Activated CD4-positive, CD25-positive, alpha-beta regulatory T cell treated with anti-CD3 and anti-CD28 coated beads, Interleukin-2, amount 50 U/mL, for 24 hours (primary cell): Measurements from ENCODE around the gene PTPRR.
"Not testable (repeated sequence)": the region's sequence is repeated elsewhere in the genome, so short reads cannot be mapped to it uniquely, and the experiment has no call there.

Experiments
- ATAC-seq, 2 donors: fragments of 150-1000 bp; cut with Tn5 transposase; one replicate each; pipeline ENCODE4 v1.10.0; 2021; ENCODE audit warnings: mild to moderate bottlenecking in 1 of 2, moderate library complexity in 1 of 2

PTPRR gene

DNA sequence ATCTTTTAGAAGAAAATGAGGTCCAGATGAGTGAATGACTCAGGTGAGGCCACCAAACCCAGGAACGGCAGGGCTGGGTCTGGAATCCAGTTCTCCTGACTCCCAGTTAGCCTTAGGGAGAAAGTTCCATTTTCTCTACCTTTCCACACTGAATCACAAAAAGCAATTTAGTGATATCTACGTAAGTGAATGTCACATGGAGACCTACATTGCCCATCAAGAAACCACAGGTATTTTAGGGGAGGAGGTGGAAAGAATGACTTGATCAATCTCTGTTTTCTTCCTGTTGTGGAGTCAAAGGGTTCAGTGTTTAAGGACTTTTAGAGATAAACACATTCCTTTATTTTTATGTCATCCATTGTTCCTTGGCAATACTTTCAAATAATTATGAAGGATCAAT is 176.4 kb downstream of the PTPRR start:
- ATAC-seq = no peak

DNA sequence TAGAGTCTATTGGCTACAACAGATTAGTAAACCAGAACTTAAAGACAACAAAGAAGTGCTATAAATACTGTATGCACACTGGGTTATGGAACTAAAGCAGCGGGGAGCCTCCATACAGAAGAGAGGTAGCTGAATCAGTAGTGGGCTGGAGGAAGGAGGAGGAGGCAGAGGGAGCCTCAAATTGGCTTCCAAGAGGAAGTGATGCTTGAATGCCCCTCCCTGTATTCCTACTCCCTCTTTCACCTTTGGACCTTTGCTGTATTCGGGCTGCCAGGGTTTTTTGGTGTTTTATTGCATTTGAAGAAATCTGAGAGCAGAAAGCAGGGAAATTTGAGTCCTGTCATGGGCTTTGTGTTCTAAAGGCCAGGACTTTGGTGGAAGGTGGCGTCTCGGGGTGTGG is 179.3 kb downstream of the PTPRR start:
- ATAC-seq = no peak

DNA sequence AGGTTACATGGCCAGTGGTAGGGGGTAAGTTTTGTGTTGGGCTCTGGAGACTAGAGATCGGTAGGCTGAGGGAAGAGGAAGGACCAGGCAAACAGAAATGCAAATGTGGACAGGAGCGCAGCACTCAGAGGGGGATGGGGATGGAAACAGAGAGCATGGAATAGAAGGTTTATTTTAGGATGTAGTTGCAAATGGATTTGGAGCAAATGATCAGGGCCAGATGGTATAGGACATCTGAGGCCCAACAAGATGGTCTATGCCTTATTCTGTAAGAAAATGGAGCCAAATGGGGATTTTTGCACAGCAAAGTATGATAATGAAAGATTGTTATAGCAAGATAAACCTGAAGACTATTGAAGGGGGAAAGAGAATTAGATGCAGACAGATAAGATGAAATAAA is 180.8 kb downstream of the PTPRR start:
- ATAC-seq = no peak

DNA sequence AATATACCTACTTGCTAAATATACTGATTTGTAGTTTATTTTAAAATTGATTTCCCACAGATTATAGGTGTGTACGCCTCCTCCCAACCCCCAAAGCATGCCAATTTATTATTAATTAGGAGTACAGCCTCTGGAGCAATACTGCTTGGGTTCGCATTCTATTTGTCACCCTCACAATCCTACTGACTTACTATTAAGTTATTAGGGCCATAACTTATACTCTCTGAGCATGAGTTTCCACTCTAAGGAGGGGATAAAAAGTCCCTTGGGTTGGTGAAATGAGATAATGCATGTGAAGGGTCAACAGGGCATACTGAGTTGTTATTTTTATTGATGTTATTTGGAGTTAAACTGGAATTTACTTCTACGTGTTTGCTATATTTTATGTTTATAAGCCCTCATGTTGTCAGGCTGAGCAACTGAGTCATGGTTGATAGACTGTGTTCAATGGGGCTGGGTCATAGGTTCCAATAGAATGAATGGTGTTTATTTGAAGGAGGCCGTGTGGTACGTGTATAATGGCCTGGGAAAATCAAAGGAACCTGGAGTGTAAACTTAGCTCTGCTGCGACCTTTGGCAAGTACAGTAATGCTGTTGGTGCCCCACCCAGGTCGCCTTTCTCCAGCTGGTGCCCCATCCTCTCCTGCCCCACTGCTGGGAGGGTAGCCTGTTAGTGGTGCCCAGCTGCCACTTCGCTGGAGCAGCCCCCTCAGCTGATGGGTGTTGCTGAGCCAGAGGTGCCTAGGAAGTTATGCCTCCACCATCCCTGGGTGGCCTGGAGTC is 184.0 kb downstream of the PTPRR start:
- ATAC-seq = no peak

DNA sequence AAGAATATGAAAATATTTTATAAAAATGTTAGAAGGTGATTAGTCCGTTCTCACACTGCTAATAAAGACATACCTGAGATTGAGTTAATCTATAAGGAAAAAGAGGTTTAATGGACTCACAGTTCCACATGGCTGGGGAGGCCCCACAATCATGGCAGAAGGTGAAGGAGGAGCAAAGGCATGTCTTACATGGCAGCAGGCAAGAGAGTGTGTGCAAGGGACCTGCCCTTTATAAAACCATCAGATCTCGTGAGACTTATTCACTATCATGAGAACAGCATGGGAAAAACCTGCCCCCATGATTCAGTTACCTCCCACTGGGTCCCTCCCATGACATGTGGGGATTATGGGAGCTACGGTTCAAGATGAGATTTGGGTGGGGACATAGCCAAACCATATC is 185.3 kb downstream of the PTPRR start:
- ATAC-seq = not testable (repeated sequence)

DNA sequence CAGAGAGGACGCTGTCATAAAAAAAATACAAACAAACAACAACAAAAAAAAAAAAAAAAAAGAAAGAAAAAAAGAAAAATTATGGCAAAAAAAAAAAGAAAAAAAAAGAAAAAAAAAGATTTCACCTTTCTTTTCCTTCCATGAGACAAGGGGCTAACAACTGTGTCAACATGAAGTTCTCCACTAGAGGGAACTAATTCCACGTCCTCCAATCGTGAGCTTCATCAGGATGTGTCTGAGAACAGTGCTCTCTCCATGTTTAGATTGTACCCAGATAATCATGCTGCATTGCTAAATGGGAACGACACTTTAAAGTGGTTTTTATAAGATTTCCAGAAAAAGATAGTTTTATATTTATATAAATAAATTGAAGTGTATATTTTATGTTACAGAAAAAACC is 187.2 kb downstream of the PTPRR start:
- ATAC-seq = no peak

DNA sequence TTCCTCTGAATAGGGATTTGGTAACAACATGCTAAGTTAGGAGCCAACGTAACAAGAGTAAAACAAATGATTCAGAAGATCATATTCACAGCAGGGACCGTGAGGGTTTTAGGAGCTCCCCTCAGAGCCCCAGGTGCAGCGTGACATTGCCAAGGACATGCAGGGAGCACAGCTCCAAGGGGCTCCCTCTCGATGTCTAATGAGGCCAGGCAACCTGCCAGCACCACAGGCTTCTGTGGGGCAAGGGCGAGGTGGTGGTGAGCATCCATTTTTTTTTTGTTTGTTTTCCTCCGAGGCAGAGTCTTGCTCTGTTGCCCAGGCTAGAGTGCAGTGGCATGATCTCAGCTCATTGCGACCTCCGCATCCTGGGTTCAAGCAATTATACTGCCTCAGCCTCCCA is 188.3 kb downstream of the PTPRR start:
- ATAC-seq = no peak

DNA sequence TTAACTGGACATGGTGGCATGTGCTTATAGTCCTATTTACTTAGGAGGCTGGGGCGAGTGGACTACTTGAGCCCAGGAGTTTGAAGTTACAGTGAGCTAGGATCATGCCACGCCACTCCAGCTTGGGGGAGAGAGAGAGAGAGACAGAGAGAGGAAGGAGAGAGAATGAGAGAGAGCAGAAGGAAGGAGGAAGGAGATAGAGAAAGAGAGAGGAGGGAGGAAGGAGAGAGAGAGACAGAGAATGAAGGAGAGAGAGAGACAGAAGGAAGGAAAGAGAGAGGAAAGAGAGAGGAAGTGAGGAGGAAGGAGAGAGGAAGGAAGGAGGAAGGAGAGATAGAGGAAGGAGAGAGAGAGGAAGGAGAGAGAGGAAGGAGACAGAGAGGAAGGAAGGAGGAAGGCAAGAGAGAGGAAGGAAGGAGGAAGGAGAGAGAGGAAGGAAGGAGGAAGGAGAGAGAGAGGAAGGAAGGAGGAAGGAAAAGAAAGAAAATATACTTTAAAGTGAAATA is 189.8 kb downstream of the PTPRR start:
- ATAC-seq = no peak

DNA sequence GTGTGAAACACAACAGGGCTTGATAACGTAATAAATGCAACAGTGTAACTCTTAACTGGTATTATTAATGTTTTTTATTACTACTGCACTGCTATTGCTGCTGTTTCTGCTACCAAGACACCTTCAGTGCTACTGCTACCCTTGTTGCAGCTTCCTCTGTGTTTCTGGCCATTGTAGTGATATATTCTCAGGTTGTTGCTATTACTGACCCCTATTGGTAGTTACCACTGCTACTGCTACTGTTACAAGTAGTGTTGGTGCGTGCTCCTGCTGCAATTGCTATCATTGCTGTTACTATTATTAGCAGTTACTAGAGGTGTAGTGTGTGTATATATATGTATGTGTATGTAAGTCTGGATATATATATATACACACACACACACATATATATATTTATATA is 196.1 kb downstream of the PTPRR start:
- no peak for ATAC-seq

DNA sequence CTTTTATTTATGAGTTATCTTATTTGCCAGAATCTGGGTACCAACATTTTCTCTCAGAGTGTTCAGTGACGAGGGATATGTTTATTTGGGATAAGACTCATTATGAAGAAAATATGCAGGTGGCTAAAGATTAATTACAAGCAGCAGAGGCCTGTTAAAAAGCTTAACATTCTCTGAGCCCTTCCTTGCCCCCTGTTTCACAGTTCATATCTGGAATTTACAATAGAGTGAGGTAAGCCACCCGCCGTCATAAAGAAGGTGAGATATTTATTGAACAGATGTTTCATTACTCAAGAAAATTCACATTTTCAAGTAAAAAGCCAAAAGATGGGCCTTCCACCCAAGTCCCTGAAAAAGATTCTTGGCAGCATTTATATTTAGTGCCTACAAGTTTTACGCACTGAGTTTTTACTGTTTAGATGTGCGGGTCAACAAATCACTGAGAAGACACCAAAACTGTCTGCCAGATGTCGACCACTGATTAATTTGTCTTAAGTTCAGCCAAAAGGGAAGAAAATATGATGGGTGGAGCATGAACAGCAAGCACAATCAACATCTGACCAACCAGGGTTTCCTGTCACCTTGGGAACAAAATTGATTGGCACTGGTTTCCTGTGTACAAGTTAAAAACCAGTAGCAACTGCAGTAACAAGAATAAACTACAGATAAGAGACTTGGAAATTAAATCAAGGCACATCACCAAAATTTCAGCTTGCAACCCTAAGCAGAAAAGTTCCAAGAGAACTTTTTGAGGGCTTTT is 197.8 kb downstream of the PTPRR start:
- no peak for ATAC-seq

DNA sequence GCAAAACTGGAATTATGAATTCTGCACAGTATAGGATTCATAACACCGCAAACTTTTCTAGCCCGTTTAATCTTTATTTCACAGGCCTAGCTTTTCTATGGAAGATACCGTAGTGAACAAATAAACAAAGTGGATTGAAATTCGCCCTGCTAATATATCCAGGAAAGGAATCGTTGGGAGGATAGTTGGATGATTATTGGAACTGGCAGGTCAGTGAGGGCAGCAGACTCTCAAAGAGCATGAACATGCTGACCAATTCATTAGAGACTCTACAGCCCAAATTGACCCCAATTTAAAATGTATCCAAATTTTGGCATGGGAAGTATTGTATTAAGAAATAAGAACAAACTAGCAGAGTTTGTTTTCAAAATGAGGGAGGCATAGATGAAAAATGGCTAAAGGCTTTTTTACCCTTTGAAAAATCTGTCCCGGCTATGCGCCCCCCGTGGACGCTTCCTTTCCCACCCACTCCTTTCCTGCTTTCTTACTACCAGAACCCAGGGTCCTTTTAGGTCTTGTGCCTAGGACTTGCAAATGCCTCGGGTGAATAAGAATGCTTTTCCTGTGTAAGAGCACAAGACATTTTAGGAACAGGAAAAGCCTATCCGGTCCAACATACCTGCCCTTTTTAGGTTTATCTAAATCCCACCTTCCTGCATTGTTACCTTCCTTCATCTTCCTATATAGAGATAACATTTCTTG is 198.7 kb downstream of the PTPRR start:
- ATAC-seq = no peak

DNA sequence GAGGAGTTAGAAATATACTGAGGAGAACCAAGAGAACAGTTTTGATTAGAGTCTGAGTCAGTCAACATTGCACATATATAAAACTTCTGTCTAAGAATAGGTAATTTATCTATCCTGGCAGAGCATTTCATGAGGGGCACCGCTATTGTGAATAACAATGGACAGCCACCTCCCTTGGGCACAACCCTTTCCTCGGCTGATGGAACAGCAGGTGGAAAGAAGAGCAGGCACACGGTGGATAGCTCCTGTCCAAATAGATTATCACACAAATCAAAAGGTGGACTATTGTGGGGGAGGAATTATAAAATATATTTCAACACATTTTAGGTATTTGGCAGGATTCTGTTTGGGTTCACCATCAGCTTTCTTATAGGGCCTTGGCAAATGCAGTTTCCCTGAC is 199.3 kb downstream of the PTPRR start:
- ATAC-seq = no peak

DNA sequence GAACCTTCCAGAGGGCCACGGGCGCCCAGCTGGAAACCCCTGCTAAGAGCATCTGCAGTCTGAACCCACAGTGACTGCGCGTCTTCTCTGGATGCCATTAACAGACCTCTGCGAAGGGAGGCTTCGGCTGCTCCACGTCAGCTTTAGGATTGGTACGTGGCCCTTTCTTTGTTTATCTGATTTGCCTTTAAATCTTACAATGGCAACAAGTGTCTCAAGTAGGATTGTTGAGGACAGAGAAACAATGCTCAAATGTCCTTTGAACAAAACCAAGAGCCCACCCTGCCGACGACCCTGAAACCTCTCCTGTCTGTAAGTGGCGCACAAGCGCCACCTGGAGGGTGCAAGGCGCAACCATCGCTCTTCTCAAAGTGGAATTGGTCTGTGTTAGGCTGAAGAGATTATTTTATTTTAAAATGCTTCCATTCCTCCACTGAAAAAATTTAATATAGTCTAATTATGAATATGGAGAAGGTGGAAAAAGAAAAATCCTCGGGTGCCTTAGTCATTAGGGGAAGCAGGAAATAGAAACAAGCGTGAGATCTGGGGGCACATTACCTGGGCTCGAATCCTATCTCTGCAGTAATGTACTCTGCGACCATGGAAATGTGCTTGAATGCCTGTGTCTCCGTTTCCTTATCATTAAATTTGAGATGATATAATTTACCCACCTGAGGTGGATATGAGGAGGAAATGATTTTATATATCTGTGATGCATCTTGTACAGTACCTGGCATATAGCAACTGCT is 200.7 kb downstream of the PTPRR start:
- ATAC-seq = no peak

DNA sequence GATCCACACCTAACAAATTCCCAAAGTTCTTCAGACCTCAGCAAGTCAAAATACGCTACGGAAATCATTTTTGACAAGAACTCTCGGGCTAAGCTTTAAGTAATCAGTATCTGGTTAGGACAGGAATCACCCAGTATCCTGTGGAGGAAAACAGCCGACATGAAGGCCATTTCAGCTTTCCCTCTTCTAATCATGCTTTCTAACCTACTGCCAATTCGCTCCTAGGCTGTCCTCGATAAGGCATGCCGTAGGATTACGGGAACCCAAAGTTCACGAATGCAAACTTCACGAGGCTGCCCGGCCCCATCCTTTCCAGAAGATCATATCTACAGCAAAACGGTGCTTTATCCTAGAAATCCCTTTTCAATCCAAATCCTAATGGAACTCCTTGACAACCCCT is 201.5 kb downstream of the PTPRR start:
- no peak for ATAC-seq

DNA sequence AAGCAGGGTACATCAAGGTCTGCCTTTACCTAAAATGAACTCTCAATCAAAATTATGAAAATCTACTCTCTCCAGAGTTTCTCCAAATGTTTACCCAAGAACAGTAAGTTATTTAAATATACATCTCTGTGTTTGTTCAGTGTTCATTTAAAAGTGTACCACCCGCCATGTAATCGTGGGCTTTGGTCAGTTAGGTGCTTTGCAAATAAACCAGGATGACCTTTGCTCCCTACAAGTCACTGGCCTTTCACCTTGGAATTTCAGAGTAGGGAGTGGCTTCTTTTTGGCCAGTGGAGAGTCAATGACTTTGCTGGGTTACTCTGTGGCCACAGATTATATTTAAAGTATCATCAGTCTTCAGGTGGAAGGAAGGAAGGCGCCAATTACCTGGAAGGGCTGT is 208.7 kb downstream of the PTPRR start:
- ATAC-seq = no peak

DNA sequence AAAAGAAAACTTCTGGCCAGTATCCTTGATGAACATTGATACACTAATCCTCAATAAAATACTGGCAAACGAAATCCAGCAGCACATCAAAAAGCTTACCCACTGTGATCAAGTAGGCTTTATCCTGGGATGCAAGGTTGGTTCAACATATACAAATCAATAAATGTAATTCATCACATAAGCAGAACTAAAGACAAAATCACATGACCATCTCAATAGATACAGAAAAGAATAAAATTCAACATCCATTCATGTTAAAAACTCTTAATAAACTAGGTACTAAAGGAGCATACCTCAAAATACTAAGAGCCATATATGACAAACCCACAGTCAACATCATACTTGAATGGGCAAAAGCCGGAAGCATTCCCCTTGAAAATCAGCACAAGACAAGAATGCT is 211.5 kb downstream of the PTPRR start:
- ATAC-seq = no peak

DNA sequence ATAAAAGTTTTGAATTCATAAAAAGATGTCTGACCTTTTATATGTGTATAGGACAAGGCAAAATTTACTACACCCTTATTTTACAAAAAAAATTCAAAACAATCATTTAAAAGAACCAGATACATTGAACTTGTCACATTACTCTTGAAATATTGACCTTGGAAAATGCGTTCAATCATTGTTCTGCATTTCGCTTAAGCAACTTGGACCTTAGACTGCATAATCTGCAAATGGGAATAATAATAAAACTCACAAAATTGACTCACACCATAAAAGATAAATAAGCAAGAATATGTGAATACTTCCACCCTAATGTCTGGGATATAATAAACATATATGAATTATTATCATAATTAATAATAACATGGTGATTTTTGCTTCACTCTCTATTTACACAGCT is 213.9 kb downstream of the PTPRR start:
- no peak for ATAC-seq

DNA sequence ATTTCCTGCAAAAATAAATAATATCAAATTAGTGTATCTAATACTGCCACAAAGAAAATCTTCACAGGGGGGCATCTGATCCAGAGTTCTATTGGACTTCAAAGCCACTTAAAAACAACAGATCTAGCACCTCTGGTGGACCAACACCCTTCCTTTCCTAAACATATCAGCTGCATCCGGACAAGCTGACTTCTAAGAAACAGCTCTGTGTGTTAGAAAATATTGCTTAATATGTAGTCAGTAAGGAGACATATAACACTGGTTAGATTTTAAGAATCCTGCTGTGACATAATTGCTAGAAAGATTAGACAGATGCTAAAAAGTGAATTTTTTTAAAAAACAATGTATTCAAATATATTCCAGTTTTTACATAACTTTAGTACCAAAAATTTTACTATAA is 222.2 kb downstream of the PTPRR start:
- no peak for ATAC-seq

DNA sequence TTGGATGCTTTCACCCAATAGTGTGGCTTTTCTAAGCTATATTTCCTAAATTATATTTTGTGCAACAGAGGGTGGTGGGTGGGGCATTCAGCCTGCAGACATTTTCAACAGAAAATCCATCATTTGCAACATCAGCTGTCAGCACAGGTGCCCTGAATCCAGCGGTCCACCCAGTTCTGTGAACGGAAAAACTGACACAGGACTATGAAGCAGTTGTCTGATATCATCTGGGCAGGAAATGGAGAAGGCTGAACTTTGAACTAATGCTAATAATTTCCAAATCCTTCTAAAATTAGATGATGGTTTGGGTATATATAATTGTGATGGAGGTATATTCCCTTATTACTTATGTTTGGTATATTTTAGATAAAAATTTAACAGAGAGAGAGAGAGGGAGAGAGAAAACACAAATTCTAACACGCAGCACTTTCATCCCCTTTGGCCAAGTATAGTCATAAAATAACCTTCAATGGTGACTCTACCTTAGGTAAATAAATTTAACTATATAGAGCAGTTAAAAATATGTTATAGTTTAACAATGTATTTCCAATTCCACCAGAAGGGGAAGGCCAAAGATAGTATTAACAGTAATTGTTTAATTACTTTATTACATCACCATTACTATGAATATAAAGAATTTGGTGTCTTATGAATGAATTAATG is 225.0 kb downstream of the PTPRR start:
- no peak for ATAC-seq

DNA sequence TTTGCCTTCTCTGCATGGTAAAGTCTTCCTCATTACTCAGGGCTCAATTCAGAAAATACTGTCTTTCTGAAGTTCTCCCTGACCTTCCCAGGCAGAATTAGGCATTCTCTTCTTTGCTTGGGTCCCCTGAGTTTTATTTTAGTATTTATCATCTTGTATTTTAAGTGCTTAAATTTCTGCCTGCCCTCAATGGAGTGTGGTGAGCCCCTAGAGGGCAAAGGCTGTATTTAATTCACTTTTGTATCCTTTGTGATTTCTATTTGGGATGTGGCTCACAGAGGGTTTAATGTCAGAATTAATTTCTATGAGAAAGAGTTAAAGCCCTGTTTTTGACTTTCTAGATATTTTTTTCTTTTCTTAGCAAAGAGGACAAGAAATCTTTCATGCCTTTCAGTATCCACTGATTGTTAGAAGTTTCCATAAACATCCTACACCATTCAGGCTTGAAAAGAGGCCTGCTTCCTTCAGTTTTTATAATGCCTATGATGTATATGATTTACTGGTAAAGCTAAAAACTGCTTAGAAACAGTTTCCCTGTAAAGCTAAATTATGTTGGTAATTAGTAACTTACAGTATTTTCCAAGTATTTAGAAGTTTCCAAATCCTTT is 227.8 kb downstream of the PTPRR start:
- ATAC-seq = no peak

DNA sequence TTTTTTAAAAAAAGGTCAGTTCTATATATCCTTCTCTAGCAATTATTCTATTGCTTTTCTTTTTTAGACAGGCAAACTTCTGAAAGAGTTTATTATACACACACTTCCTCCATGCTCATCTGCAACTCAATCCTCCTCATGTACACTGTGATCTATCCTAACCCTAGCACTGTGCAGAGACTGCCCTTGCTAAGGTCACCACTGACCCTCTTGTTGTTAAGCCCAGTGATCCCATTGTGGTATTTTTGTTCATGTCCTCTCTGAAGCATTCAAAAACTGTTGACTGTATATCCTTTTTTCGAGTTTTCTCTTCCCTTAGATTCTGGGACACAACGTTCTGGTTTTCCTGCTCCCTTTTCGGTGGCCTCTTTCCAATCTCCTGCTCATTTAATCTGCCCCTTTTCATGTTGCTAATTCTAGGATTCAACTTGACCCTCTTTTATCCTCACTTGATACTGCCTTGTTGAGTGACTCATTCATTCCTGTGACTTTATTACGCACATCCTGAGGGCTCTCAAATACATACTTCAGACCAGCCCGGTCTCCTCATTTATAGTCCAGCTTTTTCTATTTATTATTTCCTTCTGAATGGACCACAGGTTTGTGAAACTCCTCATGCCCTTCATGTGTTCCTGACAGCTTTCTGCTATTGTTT is 229.4 kb downstream of the PTPRR start:
- no peak for ATAC-seq
